Transverse colon (tissue), 4 donors: ENCODE data around the gene ATP6V0C.
"Not testable (repeated sequence)": the region's sequence is repeated elsewhere in the genome, so short reads cannot be mapped to it uniquely, and the experiment has no call there.

Experiments
- CTCF ChIP-seq, 5 experiments: fragments of 200-600 bp in 3 of 5; fragments of 450-650 bp in 2 of 5; sonication (generic) in 3 of 5; IDR thresholded peaks; 1 replicate in 2 of 5; 2 replicates in 3 of 5; pipeline ENCODE4 v1.5.1; 2016 to 2017; ENCODE audit warnings: antibody characterized with exemption in 5 of 5, inconsistent platforms in 3 of 5, mild to moderate bottlenecking in 2 of 5, moderate library complexity in 1 of 5
- EP300 ChIP-seq: sonication (generic); formaldehyde crosslinking; IDR thresholded peaks from one replicate; pipeline ENCODE4 v1.6.1; 2017; ENCODE audit warnings: antibody characterized with exemption, low read depth
- POLR2A ChIP-seq: fragments of 450-650 bp; IDR thresholded peaks from one replicate; pipeline ENCODE4 v1.6.1; 2016; ENCODE audit warnings: antibody characterized with exemption, mild to moderate bottlenecking, moderate library complexity
- POLR2AphosphoS5 ChIP-seq, 3 donors: sonication (generic); formaldehyde crosslinking; IDR thresholded peaks; one replicate each; pipeline ENCODE4 v1.6.1; 2016; ENCODE audit warnings: antibody characterized with exemption in 3 of 3

DNA sequence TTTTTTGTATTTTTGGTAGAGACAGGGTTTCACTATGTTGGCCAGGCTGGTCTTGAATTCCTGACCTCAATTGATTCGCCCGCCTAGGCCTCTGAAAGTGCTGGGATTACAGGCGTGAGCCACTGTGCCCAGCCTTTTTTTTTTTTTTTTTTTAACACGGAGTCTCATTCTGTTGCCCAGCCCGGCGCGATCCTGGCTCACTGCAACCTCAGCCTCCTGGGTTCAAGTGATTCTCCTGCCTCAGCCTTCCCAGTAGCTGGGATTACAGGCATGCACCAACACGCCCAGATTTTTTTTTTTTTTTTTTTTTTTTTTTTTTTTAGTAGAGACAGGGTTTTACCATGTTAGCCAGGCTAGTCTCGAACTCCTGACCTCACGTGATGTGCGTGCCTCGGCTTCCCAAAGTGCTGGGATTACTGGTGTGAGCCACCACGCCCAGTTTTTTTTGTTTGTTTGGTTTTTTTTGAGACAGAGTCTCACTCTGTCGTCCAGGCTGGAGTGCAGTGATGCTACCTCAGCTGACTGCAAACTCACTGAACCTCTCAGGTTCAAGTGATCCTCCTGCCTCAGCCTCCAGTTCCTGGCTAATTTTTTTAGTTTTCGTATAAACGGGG, 19.5 kb downstream of the ATP6V0C start:
- TF ChIP-seq POLR2AphosphoS5 (IDR thresholded peaks at IDR 0.05); CTCF (IDR thresholded peaks at IDR 0.05); POLR2A; EP300: not testable (repeated sequence)
